Adrenal gland (tissue), 5 donors: ENCODE results near the gene NUTF2.

Experiments
- POLR2A ChIP-seq, 2 donors: fragments of 450-650 bp; IDR thresholded peaks; one replicate each; pipeline ENCODE4 v1.6.1; 2017; ENCODE audit warnings: antibody characterized with exemption in 2 of 2, mild to moderate bottlenecking in 2 of 2, moderate library complexity in 1 of 2
- TF ChIP-seq, protein P1 (sequence below), 6 experiments: fragments of 450-650 bp in 4 of 6; fragments of 200-600 bp in 2 of 6; sonication (generic) in 1 of 6; IDR thresholded peaks; 1 replicate in 5 of 6; 2 replicates in 1 of 6; pipeline versions ENCODE4 v1.5.1 to v1.8.0; 2016 to 2021; ENCODE audit warnings: antibody characterized with exemption in 6 of 6, mild to moderate bottlenecking in 2 of 6, moderate library complexity in 1 of 6
- donor health status: DM: no; HTN: no; CAD: no.

- TF ChIP-seq, protein P1, sequence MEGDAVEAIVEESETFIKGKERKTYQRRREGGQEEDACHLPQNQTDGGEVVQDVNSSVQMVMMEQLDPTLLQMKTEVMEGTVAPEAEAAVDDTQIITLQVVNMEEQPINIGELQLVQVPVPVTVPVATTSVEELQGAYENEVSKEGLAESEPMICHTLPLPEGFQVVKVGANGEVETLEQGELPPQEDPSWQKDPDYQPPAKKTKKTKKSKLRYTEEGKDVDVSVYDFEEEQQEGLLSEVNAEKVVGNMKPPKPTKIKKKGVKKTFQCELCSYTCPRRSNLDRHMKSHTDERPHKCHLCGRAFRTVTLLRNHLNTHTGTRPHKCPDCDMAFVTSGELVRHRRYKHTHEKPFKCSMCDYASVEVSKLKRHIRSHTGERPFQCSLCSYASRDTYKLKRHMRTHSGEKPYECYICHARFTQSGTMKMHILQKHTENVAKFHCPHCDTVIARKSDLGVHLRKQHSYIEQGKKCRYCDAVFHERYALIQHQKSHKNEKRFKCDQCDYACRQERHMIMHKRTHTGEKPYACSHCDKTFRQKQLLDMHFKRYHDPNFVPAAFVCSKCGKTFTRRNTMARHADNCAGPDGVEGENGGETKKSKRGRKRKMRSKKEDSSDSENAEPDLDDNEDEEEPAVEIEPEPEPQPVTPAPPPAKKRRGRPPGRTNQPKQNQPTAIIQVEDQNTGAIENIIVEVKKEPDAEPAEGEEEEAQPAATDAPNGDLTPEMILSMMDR (IDR thresholded peaks at IDR 0.05), result no peak
- TF ChIP-seq POLR2A (IDR thresholded peaks at IDR 0.05), result no peak
These were observed 63.4 kb downstream of the NUTF2 start for GRCh38 chr16:67910158-67910557.
